ENCODE results near the gene TBL1X.

DNA sequence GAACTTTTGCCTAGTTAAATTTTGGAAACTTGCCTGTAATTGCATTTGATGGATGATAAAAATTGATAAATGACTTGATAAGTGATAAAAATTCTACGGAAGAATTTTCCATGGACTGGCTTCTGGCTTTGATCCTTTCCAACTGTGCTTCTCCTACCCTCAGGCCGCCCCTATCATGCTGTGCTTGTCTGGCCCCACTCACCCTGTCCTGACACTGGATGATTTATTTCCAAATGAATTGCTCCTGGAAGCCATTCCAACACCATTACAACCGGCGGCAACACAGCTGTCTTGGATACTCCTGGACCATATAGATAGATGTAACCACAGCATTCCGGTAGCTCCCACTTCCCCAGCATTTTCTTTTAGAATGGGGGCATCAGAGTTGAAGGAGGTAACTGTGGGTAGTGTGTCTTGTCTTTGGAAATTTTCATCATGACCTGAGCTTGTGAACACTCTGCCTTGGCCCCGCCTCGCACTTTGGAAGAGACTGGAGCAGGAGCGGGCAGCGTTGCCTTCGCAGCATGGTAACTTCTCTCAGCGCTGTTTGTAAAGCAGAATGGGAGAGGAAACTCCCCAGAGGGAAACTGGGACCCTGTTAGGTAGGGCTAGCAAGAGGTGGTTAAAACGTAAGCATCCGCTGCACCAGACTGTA lies 77.4 kb downstream of the TBL1X start:
- TF ChIP-seq CTCF (optimal IDR thresholded peaks at IDR 0.05 in 1 of 3, IDR thresholded peaks at IDR 0.05 in 1 of 3, conservative IDR thresholded peaks at IDR 0.05 in 1 of 3; ENCODE audit: extremely low read depth in 1 of 3, insufficient read depth in 2 of 3, low read length in 3 of 3), result no peak
- no peak for TF ChIP-seq EZH2 (IDR thresholded peaks at IDR 0.05; ENCODE audit: low read length)

Data from keratinocyte (primary cell).